Measurements from ENCODE around the gene ARHGEF10L.

DNA sequence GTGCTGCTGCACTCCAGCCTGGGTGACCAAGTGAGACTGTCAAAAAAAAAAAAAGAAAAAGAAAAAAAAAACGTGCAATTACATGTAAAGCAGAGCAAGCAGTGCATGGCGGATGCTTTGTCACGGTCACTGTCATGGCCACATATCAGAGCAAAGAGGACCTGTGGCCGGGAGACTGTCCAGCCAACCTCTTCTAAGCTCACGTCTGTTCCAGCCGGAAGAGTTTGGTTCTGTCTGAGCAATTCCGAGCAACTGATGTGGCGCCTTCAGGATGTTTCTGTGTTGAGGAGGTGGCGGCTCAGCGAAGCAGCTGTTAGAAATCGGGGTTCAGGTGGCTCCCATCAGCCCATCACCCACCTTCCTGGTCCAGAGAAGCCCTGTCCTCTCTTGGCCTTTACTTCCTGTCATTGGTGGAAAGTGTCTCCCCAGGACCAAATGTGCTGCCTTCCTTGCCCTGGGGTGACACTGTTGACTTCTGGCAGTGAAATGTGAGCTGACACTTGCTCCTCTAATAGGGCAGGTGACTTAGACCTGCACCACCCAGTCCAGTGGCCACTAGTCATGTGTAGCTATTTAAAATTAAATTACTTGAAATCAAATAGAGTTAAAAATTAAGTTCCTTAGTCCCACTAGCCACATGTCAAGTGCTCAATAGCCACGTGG lies 59.9 kb downstream of the ARHGEF10L start:
- TF ChIP-seq GATA2 (IDR thresholded peaks at IDR 0.05; ENCODE audit: low read depth, low read length) (no peak), GATA3 (IDR thresholded peaks at IDR 0.05; ENCODE audit: low read depth, low read length) (no peak)

All from SH-SY5Y (cell line).